Ascending aorta (tissue), 2 donors: Measurements from ENCODE around the gene RASA3. TPM values are rescaled to one million over a fixed set of nuclear protein-coding genes. Genes with fewer than 3 reads are reported as not detected.
"Not testable (repeated sequence)": the region's sequence is repeated elsewhere in the genome, so short reads cannot be mapped to it uniquely, and the experiment has no call there.

ENCODE experiments used
- DNase-seq, 2 donors: peaks; one replicate each; pipeline ENCODE4 v3.0.0-alpha.2; 2019; ENCODE audit warnings: low spot score in 2 of 2
- H3K27ac ChIP-seq, 2 donors: fragments of 200-600 bp; sonication (generic); one replicate each; pipeline ENCODE4 v1.5.1; 2016 to 2017; ENCODE audit warnings: mild to moderate bottlenecking in 1 of 2
- H3K27me3 ChIP-seq: fragments of 200-600 bp; sonication (generic); one replicate; pipeline ENCODE4 v1.5.1; 2017
- H3K36me3 ChIP-seq, 2 donors: fragments of 200-600 bp; sonication (generic); one replicate each; pipeline ENCODE4 v1.5.1; 2016
- H3K4me1 ChIP-seq, 2 donors: fragments of 200-600 bp; sonication (generic); one replicate each; pipeline ENCODE4 v1.5.1; 2016 to 2017; ENCODE audit warnings: mild to moderate bottlenecking in 1 of 2
- H3K4me3 ChIP-seq, 2 donors: fragments of 200-600 bp; sonication (generic); one replicate each; pipeline ENCODE4 v1.5.1; 2016 to 2017; ENCODE audit warnings: mild to moderate bottlenecking in 1 of 2
- H3K9me3 ChIP-seq, 2 donors: fragments of 200-600 bp; sonication (generic); one replicate each; pipeline ENCODE4 v1.5.1; 2016
- intact Hi-C: fragments of 100-400 bp; cut with DNase I; formaldehyde crosslinking; loops from one replicate; pipeline ENCODE4 v1.15.1; 2023
- total RNA-seq: library from RNA; depleted of rRNA; stranded (reverse); fragments of >200 nt; gene quantifications from one replicate; pipeline ENCODE4 v1.1.0, GENCODE V29; 2016
- TF ChIP-seq, protein P1 (sequence below), 3 experiments: fragments of 200-600 bp in 2 of 3; fragments of 450-650 bp in 1 of 3; sonication (generic) in 2 of 3; IDR thresholded peaks; one replicate each; pipeline ENCODE4 v1.5.1; 2016 to 2019; ENCODE audit warnings: antibody characterized with exemption in 3 of 3, mild to moderate bottlenecking in 1 of 3, moderate library complexity in 1 of 3

RASA3 gene
- total RNA-seq, 1 donor from 2014 or later, result 30.7 TPM

DNA sequence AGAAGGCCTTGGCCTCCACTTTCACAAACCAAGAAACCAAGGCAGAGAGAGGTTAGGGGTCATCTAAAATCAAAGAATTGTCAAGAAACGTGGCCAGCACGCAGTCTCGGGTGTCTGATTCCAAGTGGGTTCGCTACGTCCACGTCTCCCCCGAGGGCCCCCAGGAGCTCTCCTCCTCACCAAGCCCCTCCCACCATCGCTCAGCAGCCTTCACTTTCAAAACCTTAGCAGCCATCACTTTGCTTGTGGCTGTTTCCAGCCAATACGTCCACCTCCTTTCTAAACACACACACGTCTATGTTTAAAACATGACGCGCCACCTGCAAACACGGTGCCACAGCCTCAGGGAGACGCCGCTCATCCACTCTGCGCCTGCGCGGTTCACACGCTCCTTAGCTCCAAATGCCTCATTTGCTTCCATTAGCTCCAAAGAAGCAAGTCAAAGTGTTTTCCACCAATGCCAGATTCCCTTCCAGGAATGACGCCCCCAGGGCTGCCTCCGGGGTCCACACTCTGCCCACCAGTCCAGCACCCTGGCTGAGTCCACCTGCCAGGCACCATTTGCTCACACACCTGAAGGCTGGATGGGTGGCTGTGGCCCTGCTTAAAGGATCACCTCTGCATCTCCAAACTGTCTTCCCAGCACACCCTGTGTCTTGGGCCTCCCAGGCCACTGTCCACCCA, 5.5 kb downstream of the RASA3 start:
- Histone ChIP-seq H3K27ac (no peak overlapping the region), H3K36me3 (no peaks in the 10 kb centered on the region), H3K27me3 (no peaks in the 10 kb centered on the region), H3K4me1 (peaks cover 16 to 33% of the 10 kb centered on the region in 2 donors), H3K4me3 (no peak overlapping the region), H3K9me3 (no peaks in the 10 kb centered on the region)
- intact Hi-C loops, result no loop called here
- no peak for DNase-seq
- TF ChIP-seq, protein P1, sequence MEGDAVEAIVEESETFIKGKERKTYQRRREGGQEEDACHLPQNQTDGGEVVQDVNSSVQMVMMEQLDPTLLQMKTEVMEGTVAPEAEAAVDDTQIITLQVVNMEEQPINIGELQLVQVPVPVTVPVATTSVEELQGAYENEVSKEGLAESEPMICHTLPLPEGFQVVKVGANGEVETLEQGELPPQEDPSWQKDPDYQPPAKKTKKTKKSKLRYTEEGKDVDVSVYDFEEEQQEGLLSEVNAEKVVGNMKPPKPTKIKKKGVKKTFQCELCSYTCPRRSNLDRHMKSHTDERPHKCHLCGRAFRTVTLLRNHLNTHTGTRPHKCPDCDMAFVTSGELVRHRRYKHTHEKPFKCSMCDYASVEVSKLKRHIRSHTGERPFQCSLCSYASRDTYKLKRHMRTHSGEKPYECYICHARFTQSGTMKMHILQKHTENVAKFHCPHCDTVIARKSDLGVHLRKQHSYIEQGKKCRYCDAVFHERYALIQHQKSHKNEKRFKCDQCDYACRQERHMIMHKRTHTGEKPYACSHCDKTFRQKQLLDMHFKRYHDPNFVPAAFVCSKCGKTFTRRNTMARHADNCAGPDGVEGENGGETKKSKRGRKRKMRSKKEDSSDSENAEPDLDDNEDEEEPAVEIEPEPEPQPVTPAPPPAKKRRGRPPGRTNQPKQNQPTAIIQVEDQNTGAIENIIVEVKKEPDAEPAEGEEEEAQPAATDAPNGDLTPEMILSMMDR (IDR thresholded peaks at IDR 0.05), result no peak

DNA sequence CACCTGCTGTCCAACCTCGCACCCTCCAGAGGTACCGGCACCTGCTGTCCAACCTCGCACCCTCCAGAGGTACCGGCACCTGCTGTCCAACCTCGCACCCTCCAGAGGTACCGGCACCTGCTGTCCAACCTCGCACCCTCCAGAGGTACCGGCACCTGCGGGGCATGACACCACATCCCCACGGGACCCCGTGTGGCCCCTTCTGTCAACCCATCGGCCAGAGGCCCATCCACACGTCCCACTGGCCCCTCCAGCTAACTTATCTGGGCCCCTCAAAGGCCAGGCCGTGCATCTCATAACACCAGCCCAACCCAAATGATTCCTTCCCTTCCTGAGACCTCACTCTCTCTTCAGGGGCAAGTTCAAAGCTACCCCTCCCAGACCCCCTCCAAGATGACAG, 6.3 kb downstream of the RASA3 start:
- H3K4me3 ChIP-seq, H3K27ac ChIP-seq, H3K27me3 ChIP-seq, intact Hi-C loops, DNase-seq, H3K9me3 ChIP-seq, H3K36me3 ChIP-seq: not testable (repeated sequence)
- H3K4me1 ChIP-seq, result peaks cover 16 to 34% of the 10 kb centered on the region in 2 donors

DNA sequence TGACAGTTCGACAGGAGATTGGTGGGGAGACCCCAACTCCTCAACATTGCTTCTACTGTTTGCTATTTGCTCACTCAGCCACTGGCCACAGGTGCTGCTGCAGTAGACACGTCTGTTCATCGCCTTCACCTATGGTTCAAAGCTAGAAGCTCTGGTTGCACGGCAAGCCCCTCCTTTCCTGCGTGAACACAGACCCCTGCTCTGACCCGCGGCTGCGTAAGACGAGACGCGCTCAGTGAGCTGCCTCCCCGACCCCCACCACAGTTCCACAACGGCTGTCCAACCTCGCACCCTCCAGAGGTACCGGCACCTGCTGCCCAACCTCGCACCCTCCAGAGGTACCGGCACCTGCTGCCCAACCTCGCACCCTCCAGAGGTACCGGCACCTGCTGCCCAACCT, 6.8 kb downstream of the RASA3 start:
- TF ChIP-seq, protein P1 (IDR thresholded peaks at IDR 0.05), result no peak
- H3K9me3 ChIP-seq, result no peaks in the 10 kb centered on the region
- intact Hi-C loops, result no loop called here

DNA sequence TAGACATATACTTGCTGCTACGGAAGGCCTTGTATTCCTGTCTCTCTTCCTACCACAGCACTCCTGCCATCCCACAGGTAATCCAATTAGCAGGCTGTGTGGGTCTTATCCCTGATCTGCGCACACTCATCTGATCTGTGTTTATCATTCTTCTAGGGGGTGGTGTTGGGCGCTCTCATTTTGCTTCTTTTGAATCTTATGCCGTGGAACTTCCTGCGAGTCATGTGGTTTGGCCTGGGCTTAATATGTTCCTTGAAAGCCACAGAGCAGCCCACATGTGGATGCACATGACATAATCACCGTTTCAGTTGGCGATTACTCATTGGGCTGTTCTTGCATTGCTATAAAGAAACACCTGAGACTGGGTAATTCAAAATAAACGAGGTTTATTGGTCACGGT, 7.5 kb downstream of the RASA3 start:
- intact Hi-C loops, result no loop called here
- no peaks in the 10 kb centered on the region for H3K9me3 ChIP-seq
- H3K4me3 ChIP-seq, result no peak overlapping the region
- H3K4me1 ChIP-seq, result peaks cover 10 to 28% of the 10 kb centered on the region in 2 donors
- H3K36me3 ChIP-seq, result no peaks in the 10 kb centered on the region
- H3K27ac ChIP-seq, result no peak overlapping the region
- TF ChIP-seq, protein P1 (IDR thresholded peaks at IDR 0.05), result no peak
- H3K27me3 ChIP-seq, result no peaks in the 10 kb centered on the region
- peak in 1 of 2 donors; percentile 56 for DNase-seq

More for the DNA sequence above, 6.8 kb downstream of the RASA3 start:
- no peaks in the 10 kb centered on the region for H3K36me3 ChIP-seq
- no peak overlapping the region for H3K4me3 ChIP-seq
- H3K4me1 ChIP-seq, result peaks cover 14 to 35% of the 10 kb centered on the region in 2 donors
- peak in 1 of 2 donors; percentile 57 for DNase-seq
- no peaks in the 10 kb centered on the region for H3K27me3 ChIP-seq
- H3K27ac ChIP-seq, result no peak overlapping the region

DNA sequence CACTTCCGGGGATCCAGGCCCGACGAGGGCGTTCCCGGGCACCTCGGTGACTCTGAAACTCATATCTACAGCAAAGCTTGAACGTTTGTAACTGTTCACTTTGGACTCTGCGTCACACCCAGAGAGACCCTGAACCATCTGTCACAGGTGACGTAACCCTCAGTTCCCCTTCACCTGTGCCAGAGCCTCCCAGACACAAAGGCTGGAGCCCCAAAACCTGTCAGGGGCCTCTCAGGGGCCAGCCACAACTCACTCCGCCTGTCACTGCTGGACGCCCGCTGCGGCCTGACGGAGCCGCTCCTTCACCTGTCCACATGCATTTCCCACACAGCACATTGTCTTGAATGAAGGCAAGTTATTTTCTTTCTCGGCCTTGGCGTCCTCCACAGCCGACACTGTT, 8.0 kb downstream of the RASA3 start:
- Histone ChIP-seq H3K27ac (no peak overlapping the region), H3K9me3 (no peaks in the 10 kb centered on the region), H3K4me1 (peaks cover 10 to 23% of the 10 kb centered on the region in 2 donors), H3K4me3 (no peak overlapping the region), H3K27me3 (no peaks in the 10 kb centered on the region), H3K36me3 (no peaks in the 10 kb centered on the region)
- TF ChIP-seq, protein P1 (IDR thresholded peaks at IDR 0.05), result no peak
- intact Hi-C loops, result no loop called here
- DNase-seq, result no peak

DNA sequence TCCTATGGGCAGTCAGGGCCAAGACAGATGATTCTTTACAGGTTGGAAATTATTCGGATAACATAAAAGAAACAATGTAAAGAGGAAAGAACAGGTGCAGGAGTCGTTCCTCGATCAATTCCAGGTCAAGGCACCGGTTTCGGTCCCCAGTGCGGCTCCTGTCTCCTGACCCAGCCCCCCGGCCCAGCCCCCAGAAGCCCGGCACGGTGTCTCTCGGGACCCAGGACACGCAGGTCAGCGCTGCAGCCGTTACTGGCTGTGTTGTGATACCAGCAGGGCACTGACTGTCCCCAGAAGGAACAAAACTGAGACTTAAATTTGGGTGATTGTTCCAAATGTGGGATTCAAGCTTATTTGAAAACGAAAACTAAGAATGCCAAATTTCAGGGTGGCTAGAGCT, 8.5 kb downstream of the RASA3 start:
- intact Hi-C loops, result no loop called here
- Histone ChIP-seq H3K27me3 (no peaks in the 10 kb centered on the region), H3K36me3 (no peaks in the 10 kb centered on the region), H3K4me3 (no peak overlapping the region), H3K9me3 (no peaks in the 10 kb centered on the region), H3K27ac (no peak overlapping the region), H3K4me1 (peaks cover 11 to 21% of the 10 kb centered on the region in 2 donors)
- no peak for DNase-seq
- TF ChIP-seq, protein P1 (IDR thresholded peaks at IDR 0.05), result no peak
